Lower lobe of right lung (tissue), 2 donors: ENCODE results near the gene HOOK2. TPM values are rescaled to one million over a fixed set of nuclear protein-coding genes. Genes with fewer than 3 reads are reported as not detected.

Source experiments
- ATAC-seq, 2 donors: fragments of 200-7000 bp; cut with Tn5 transposase; one replicate each; pipeline ENCODE4 v1.9.1; 2020 to 2022; ENCODE audit warnings: mild to moderate bottlenecking in 2 of 2, moderate library complexity in 2 of 2
- DNase-seq: peaks from one replicate; pipeline ENCODE4 v3.0.0-alpha.2; 2020
- H3K27ac ChIP-seq: fragments of 200-600 bp; one replicate; pipeline ENCODE4 v1.8.0; 2022
- H3K27me3 ChIP-seq: fragments of 200-600 bp; one replicate; pipeline ENCODE4 v1.8.0; 2022; ENCODE audit warnings: low read depth
- H3K36me3 ChIP-seq: fragments of 200-600 bp; one replicate; pipeline ENCODE4 v1.8.0; 2022; ENCODE audit warnings: mild to moderate bottlenecking
- H3K4me1 ChIP-seq: fragments of 200-600 bp; one replicate; pipeline ENCODE4 v1.8.0; 2022
- H3K4me3 ChIP-seq: fragments of 200-600 bp; one replicate; pipeline ENCODE4 v1.8.0; 2022; ENCODE audit warnings: mild to moderate bottlenecking
- H3K9me3 ChIP-seq: fragments of 200-600 bp; one replicate; pipeline ENCODE4 v1.8.0; 2022
- CTCF ChIP-seq: fragments of 200-600 bp; IDR thresholded peaks from one replicate; pipeline ENCODE4 v1.8.0; 2022; ENCODE audit warnings: antibody characterized with exemption, mild to moderate bottlenecking
- intact Hi-C: fragments of 100-400 bp; cut with DNase I; formaldehyde crosslinking; loops from one replicate; pipeline ENCODE4 v1.11.0; 2022
- total RNA-seq: library from RNA; stranded (reverse); fragmentation: NEBNext Ultra II Directional; extraction: Animal tissue kit (Norgen Biotek cat#: 25700); gene quantifications from one replicate; pipeline ENCODE4 v1.2.1, GENCODE V29; 2021
- donor health status: DM: no; HTN: yes; CAD: no; lungs with severe emphysema.

HOOK2 gene
- total RNA-seq, 1 donor from 2014 or later = 57.5 TPM

- H3K4me3 ChIP-seq = peak overlapping the region; percentile 95
- no peak for TF ChIP-seq CTCF
- ATAC-seq (no peak), DNase-seq (no peak)
- intact Hi-C loops = no loop called here
- peaks cover 63% of the 10 kb centered on the region for H3K4me1 ChIP-seq
- H3K27me3 ChIP-seq = no peaks in the 10 kb centered on the region
- no peaks in the 10 kb centered on the region for H3K9me3 ChIP-seq
- H3K27ac ChIP-seq = peak overlapping the region; percentile 99
- H3K36me3 ChIP-seq = no peaks in the 10 kb centered on the region
Measured at GRCh38 chr19:12788042-12788681, 12.8 kb upstream of the HOOK2 start.

- Histone ChIP-seq H3K4me3 (no peak overlapping the region), H3K27me3 (no peaks in the 10 kb centered on the region), H3K9me3 (no peaks in the 10 kb centered on the region), H3K27ac (peak overlapping the region; percentile 99), H3K4me1 (peaks cover 69% of the 10 kb centered on the region), H3K36me3 (no peaks in the 10 kb centered on the region)
- no peak for TF ChIP-seq CTCF
- DNase-seq = no peak
- no peak for ATAC-seq
- intact Hi-C loops = no loop called here
Measured at GRCh38 chr19:12787458-12787857, 12.1 kb upstream of the HOOK2 start.

- H3K27me3 ChIP-seq = no peaks in the 10 kb centered on the region
- H3K9me3 ChIP-seq = no peaks in the 10 kb centered on the region
- no peak for TF ChIP-seq CTCF
- ATAC-seq = no peak
- H3K4me3 ChIP-seq = no peak overlapping the region
- H3K27ac ChIP-seq = peak overlapping the region; percentile 99
- no peaks in the 10 kb centered on the region for H3K36me3 ChIP-seq
- no peak for DNase-seq
- intact Hi-C loops = no loop called here
- peaks cover 72% of the 10 kb centered on the region for H3K4me1 ChIP-seq
Measured at GRCh38 chr19:12786952-12787351, 11.6 kb upstream of the HOOK2 start.

- Histone ChIP-seq H3K9me3 (no peaks in the 10 kb centered on the region), H3K27ac (peak overlapping the region; percentile 99), H3K4me3 (peak overlapping the region; percentile 27), H3K36me3 (no peaks in the 10 kb centered on the region), H3K4me1 (peaks cover 79% of the 10 kb centered on the region), H3K27me3 (no peaks in the 10 kb centered on the region)
- no peak for TF ChIP-seq CTCF
- intact Hi-C loops = no loop called here
- peak; percentile 36 to 38 for ATAC-seq
- DNase-seq = peak; percentile 94
Measured at GRCh38 chr19:12786141-12786870, 11.0 kb upstream of the HOOK2 start.

GRCh38 chr19:12785431-12786031 is 10.2 kb upstream of the HOOK2 start:
- Histone ChIP-seq H3K36me3 (no peaks in the 10 kb centered on the region), H3K9me3 (no peaks in the 10 kb centered on the region), H3K4me1 (peaks cover 79% of the 10 kb centered on the region), H3K27me3 (no peaks in the 10 kb centered on the region), H3K27ac (peak overlapping the region; percentile 99), H3K4me3 (peak overlapping the region; percentile 27)
- DNase-seq (peak; percentile 62), ATAC-seq (no peak)
- intact Hi-C loops = no loop called here
- TF ChIP-seq CTCF = no peak
